HCT116 (cell line): ENCODE data around the gene HERC3. TPM values are rescaled to one million over a fixed set of nuclear protein-coding genes. Genes with fewer than 3 reads are reported as not detected.
"Not testable (repeated sequence)": the region's sequence is repeated elsewhere in the genome, so short reads cannot be mapped to it uniquely, and the experiment has no call there.

Experiments
- ATAC-seq: fragments of 200-7000 bp; cut with Tn5 transposase; 2 replicates; pipeline ENCODE4 v1.9.1; 2020; ENCODE audit warnings: mild to moderate bottlenecking, moderate library complexity
- BruUV-seq: library from RNA; stranded (reverse); fragments of 400-500 nt; replicated peaks from 2 replicates; lab custom pipeline; 2021; lab: Mats Ljungman, UMichigan
- CTCF ChIA-PET: fragments of 300-600 bp; sonication (Branson Sonifier 250); formaldehyde crosslinking; loops from one replicate; lab custom pipeline; 2021; ENCODE audit warnings: antibody characterized with exemption; lab: Charles Lee
- POLR2A ChIA-PET: fragments of 300-600, 350-600 bp; sonication (Branson Sonifier 250); formaldehyde crosslinking; loops from one replicate; lab custom pipeline; 2021; ENCODE audit warnings: antibody characterized with exemption; lab: Charles Lee
- RAD21 ChIA-PET, 2 experiments: fragments of 300-600 bp; sonication (Branson Sonifier 250); formaldehyde crosslinking; loops; one replicate each; lab custom pipeline; 2023; ENCODE audit warnings: low total read pairs in 2 of 2; ENCODE audit not compliant: uncharacterized antibody in 2 of 2, unreplicated experiment in 2 of 2, low non-redundant PET in 1 of 2; lab: Charles Lee
- DNase-seq: peaks from one replicate; pipeline ENCODE4 v3.0.0-alpha.2; 2010; ENCODE audit warnings: low read depth, low spot score
- H2AFZ ChIP-seq: fragments of 200-600 bp; shearing (Covaris generic), sonication (generic); 2 replicates; pipeline ENCODE4 v1.6.1; 2017; ENCODE audit warnings: low read depth, mixed run types, mixed read lengths, antibody characterized with exemption, low read length; ENCODE audit not compliant: poor library complexity, severe bottlenecking
- H3K27ac ChIP-seq: 2 replicates; pipeline ENCODE4 v1.5.1; 2012; ENCODE audit warnings: low read depth, low read length
- H3K27me3 ChIP-seq: fragments of 200-600 bp; sonication (generic); 2 replicates; pipeline ENCODE4 v1.6.1; 2016; ENCODE audit warnings: mixed run types, low read length, mixed read lengths; ENCODE audit not compliant: insufficient read depth
- H3K36me3 ChIP-seq, 2 experiments: fragments of 200-500 bp in 1 of 2; fragments of 200-600 bp in 1 of 2; sonication (Bioruptor generic) in 1 of 2; sonication (generic) in 1 of 2; 2 replicates each; pipeline versions ENCODE4 v1.5.1 to v1.6.1; 2014 to 2016; ENCODE audit warnings: low read length in 2 of 2, inconsistent platforms in 1 of 2, mixed read lengths in 1 of 2, mixed run types in 1 of 2; ENCODE audit not compliant: insufficient read depth in 2 of 2, control insufficient read depth in 1 of 2
- H3K4me1 ChIP-seq, 2 experiments: fragments of 200-600 bp in 1 of 2; sonication (generic) in 1 of 2; 2 replicates each; pipeline versions ENCODE4 v1.5.1 to v1.6.1; 2012 to 2017; ENCODE audit warnings: low read length in 2 of 2, inconsistent platforms in 1 of 2, mild to moderate bottlenecking in 1 of 2, mixed read lengths in 1 of 2, mixed run types in 1 of 2, moderate library complexity in 1 of 2; ENCODE audit not compliant: insufficient read depth in 2 of 2, control insufficient read depth in 1 of 2
- H3K4me2 ChIP-seq: fragments of 200-600 bp; sonication (generic); 2 replicates; pipeline ENCODE4 v1.6.1; 2017; ENCODE audit warnings: mixed run types, low read length, mixed read lengths
- H3K4me3 ChIP-seq, 2 experiments: fragments of 200-600 bp in 1 of 2; sonication (generic) in 1 of 2; replicated peaks in 1 of 2; 2 replicates each; pipeline ENCODE4 v1.5.1; 2011 to 2016; ENCODE audit warnings: low read length in 2 of 2, control low read depth in 1 of 2, low read depth in 1 of 2, mild to moderate bottlenecking in 1 of 2, mixed read lengths in 1 of 2, mixed run types in 1 of 2
- H3K79me2 ChIP-seq: fragments of 200-600 bp; sonication (generic); 2 replicates; pipeline ENCODE4 v1.6.1; 2017; ENCODE audit warnings: mild to moderate bottlenecking, mixed run types, low read length, moderate library complexity, mixed read lengths; ENCODE audit not compliant: insufficient read depth
- H3K9ac ChIP-seq: fragments of 200-600 bp; sonication (generic); 2 replicates; pipeline ENCODE4 v1.6.1; 2016; ENCODE audit warnings: low read length, mixed read lengths
- H3K9me2 ChIP-seq: fragments of 200-600 bp; sonication (generic), shearing (Covaris generic); 2 replicates; pipeline ENCODE4 v1.6.1; 2017; ENCODE audit warnings: mixed run types, mild to moderate bottlenecking, moderate library complexity; ENCODE audit not compliant: insufficient read depth
- H3K9me3 ChIP-seq, 2 experiments: fragments of 200-500 bp in 1 of 2; fragments of 200-600 bp in 1 of 2; sonication (Bioruptor generic) in 1 of 2; sonication (generic) in 1 of 2; 2 replicates each; pipeline ENCODE4 v1.6.1; 2014 to 2017; ENCODE audit warnings: low read length in 2 of 2, mixed read lengths in 2 of 2, inconsistent platforms in 1 of 2, low read depth in 1 of 2, mild to moderate bottlenecking in 1 of 2, mixed run types in 1 of 2, moderate library complexity in 1 of 2; ENCODE audit not compliant: control insufficient read depth in 1 of 2, insufficient read depth in 1 of 2
- H4K20me1 ChIP-seq: fragments of 200-600 bp; sonication (generic), shearing (Covaris generic); 2 replicates; pipeline ENCODE4 v1.6.1; 2017; ENCODE audit warnings: mixed run types, mild to moderate bottlenecking, moderate library complexity; ENCODE audit not compliant: insufficient read depth
- EGR1 ChIP-seq: IDR thresholded peaks from 2 replicates; pipeline ENCODE4 v1.6.1; 2012; ENCODE audit warnings: low read depth
- ELF1 ChIP-seq: IDR thresholded peaks from 2 replicates; pipeline ENCODE4 v1.6.1; 2012; ENCODE audit warnings: low read depth, borderline replicate concordance
- SRF ChIP-seq: IDR thresholded peaks from 2 replicates; pipeline ENCODE4 v1.6.1; 2012; ENCODE audit warnings: low read depth
- intact Hi-C: fragments of 100-400 bp; cut with micrococcal nuclease; formaldehyde crosslinking; loops from 2 replicates; pipeline ENCODE4 v1.10.0; 2022
- total RNA-seq: library from RNA; stranded (reverse); gene quantifications from one replicate; pipeline ENCODE4 v1.2.1, GENCODE V29; 2021; ENCODE audit not compliant: unreplicated experiment
- TF ChIP-seq, protein P1 (sequence below), 3 experiments: fragments of 200-600 bp in 1 of 3; sonication (generic) in 1 of 3; IDR thresholded peaks in 2 of 3; conservative IDR thresholded peaks in 1 of 3; 2 replicates each; pipeline ENCODE4 v1.5.1; 2012 to 2017; ENCODE audit warnings: low read depth in 2 of 3, low read length in 2 of 3, antibody characterized with exemption in 1 of 3, borderline replicate concordance in 1 of 3, control low read depth in 1 of 3, mild to moderate bottlenecking in 1 of 3, mixed read lengths in 1 of 3, mixed run types in 1 of 3, moderate library complexity in 1 of 3; ENCODE audit not compliant: insufficient read depth in 1 of 3

Gene HERC3
- total RNA-seq, 1 experiment from 2014 or later: 10.8 TPM

DNA sequence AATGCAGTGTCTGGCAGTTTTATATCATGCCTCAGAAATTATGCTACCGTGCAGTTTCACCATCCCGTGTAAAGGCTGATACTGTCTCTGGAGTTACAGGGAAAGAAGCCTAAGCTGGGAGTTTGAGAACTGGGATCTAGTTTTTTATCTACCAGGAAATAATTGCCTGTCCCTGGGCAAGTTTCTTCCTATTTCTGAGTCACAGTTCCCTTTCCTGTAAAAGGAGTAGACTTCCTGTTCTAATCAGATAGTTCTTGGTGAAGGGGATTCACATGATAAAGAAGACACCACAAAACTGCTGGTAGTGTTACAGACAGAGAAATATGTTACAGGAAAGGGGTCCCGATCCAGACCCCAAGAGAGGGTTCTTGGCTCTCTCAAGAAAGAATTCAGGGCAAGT, 17.1 kb downstream of the HERC3 start:
- no peaks in the 10 kb centered on the region for H3K27me3 ChIP-seq
- CTCF ChIA-PET: no interaction called here
- H3K27ac ChIP-seq: no peak overlapping the region
- H3K79me2 ChIP-seq: no peaks in the 10 kb centered on the region
- POLR2A ChIA-PET: no interaction called here
- ATAC-seq (no peak), DNase-seq (no peak)
- H2AFZ ChIP-seq: no peak overlapping the region
- 0 out of 2 replicates have a peak, but pooled peaks have one; percentile 24 for TF ChIP-seq SRF
- TF ChIP-seq, protein P1, sequence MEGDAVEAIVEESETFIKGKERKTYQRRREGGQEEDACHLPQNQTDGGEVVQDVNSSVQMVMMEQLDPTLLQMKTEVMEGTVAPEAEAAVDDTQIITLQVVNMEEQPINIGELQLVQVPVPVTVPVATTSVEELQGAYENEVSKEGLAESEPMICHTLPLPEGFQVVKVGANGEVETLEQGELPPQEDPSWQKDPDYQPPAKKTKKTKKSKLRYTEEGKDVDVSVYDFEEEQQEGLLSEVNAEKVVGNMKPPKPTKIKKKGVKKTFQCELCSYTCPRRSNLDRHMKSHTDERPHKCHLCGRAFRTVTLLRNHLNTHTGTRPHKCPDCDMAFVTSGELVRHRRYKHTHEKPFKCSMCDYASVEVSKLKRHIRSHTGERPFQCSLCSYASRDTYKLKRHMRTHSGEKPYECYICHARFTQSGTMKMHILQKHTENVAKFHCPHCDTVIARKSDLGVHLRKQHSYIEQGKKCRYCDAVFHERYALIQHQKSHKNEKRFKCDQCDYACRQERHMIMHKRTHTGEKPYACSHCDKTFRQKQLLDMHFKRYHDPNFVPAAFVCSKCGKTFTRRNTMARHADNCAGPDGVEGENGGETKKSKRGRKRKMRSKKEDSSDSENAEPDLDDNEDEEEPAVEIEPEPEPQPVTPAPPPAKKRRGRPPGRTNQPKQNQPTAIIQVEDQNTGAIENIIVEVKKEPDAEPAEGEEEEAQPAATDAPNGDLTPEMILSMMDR (IDR thresholded peaks at IDR 0.05 in 2 of 3, conservative IDR thresholded peaks at IDR 0.05 in 1 of 3; ENCODE audit: borderline replicate concordance in 1 of 3, insufficient read depth in 1 of 3, low read depth in 2 of 3, low read length in 2 of 3): no peak
- TF ChIP-seq ELF1: no peak
- no peak for TF ChIP-seq EGR1
- H3K4me3 ChIP-seq: no peak overlapping the region
- intact Hi-C loops: no loop called here
- no peaks in the 10 kb centered on the region for H4K20me1 ChIP-seq
- H3K9me2 ChIP-seq: no peaks in the 10 kb centered on the region; the same call in 1 of the 2 replicates
- no peak overlapping the region; the same call in 1 of the 2 replicates for H3K4me2 ChIP-seq
- H3K9ac ChIP-seq: no peak overlapping the region
- no peaks in the 10 kb centered on the region for H3K36me3 ChIP-seq
- peaks cover 9 to 39% of the 10 kb centered on the region in 2 experiments for H3K4me1 ChIP-seq
- no TSS peak for BruUV-seq
- RAD21 ChIA-PET: no interaction called here
- H3K9me3 ChIP-seq: no peaks in the 10 kb centered on the region

DNA sequence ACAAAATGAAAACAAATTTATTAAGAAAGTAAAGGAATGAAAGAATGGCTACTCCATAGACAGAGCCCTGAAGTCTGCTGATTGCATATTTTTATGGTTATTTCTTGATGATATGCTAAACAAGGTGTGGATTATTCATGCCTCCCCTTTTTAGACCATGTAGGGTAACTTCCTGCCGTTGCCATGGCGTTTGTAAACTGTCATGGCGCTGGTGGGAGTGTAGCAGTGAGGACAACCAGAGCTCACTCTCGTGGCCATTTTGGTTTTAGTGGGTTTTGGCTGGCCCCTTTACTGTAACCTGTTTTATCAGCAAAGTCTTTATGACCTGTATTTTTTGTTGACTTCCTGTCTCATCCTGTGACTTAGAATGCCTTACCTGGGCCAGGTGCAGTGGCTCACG, 17.5 kb downstream of the HERC3 start:
- H2AFZ ChIP-seq, BruUV-seq, H3K79me2 ChIP-seq, intact Hi-C loops, DNase-seq, H3K9ac ChIP-seq, H3K9me3 ChIP-seq, H3K4me3 ChIP-seq, ATAC-seq, H3K27ac ChIP-seq, RAD21 ChIA-PET, POLR2A ChIA-PET, H3K36me3 ChIP-seq, H4K20me1 ChIP-seq, H3K4me2 ChIP-seq, H3K27me3 ChIP-seq, H3K9me2 ChIP-seq, CTCF ChIA-PET: not testable (repeated sequence)
- H3K4me1 ChIP-seq: peaks cover 9 to 39% of the 10 kb centered on the region in 2 experiments
